Stimulated activated naive B cell treated with anti-CD40 and anti-IgM and Interleukin-4, amounts not matched to agents 10 μg/mL and 1 μg/mL and 100 μg/mL, for 72 hours (primary cell): Measurements from ENCODE around the gene EWSR1.
"Not testable (repeated sequence)": the region's sequence is repeated elsewhere in the genome, so short reads cannot be mapped to it uniquely, and the experiment has no call there.

Experiments
- ATAC-seq, 2 donors: fragments of 150-1000 bp; cut with Tn5 transposase; replicated peaks; 2 replicates each; pipeline ENCODE4 v1.10.0; 2021; ENCODE audit warnings: moderate library complexity in 1 of 2
- DNase-seq: peaks from one replicate; pipeline ENCODE4 v3.0.0; 2021
- H3K27ac Mint-ChIP-seq: one replicate; pipeline ENCODE4 v1.8.0; 2022; ENCODE audit warnings: mild to moderate bottlenecking, mixed read lengths
- H3K27me3 Mint-ChIP-seq, 2 donors: one replicate each; pipeline ENCODE4 v1.8.0; 2022; ENCODE audit warnings: mixed read lengths in 2 of 2
- H3K36me3 Mint-ChIP-seq, 2 donors: one replicate each; pipeline ENCODE4 v1.8.0; 2022; ENCODE audit warnings: mixed read lengths in 2 of 2, mild to moderate bottlenecking in 1 of 2
- H3K4me1 Mint-ChIP-seq, 2 donors: one replicate each; pipeline ENCODE4 v1.8.0; 2022; ENCODE audit warnings: mixed read lengths in 2 of 2, mild to moderate bottlenecking in 1 of 2
- H3K4me3 Mint-ChIP-seq, 2 donors: one replicate each; pipeline ENCODE4 v1.8.0; 2022; ENCODE audit warnings: mild to moderate bottlenecking in 2 of 2, mixed read lengths in 2 of 2, moderate library complexity in 1 of 2
- H3K9me3 Mint-ChIP-seq, 2 donors: one replicate each; pipeline ENCODE4 v1.8.0; 2022; ENCODE audit warnings: mixed read lengths in 2 of 2, mild to moderate bottlenecking in 1 of 2

EWSR1 gene

DNA sequence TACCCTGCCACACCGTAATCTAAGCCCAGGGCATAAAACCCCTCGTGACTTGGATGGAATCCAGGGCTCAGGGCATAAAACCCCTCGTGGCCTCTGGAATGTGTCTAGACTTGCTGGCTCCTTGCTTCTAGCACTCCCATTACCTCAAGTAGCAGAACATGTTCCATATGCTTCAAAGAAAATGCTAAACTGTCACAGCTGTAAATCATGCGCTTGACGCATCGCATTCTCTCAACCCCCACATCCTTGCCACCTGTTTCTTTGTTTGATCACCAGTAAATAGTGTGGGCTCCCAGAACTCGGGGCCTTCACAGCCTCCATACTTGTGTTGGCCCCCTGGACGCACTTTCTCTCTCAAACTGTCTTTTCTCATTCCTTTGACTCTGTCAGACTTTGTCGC, 27.6 kb upstream of the EWSR1 start:
- H3K4me3 Mint-ChIP-seq, H3K27ac Mint-ChIP-seq, DNase-seq, H3K4me1 Mint-ChIP-seq, ATAC-seq: not testable (repeated sequence)
- Mint-ChIP-seq H3K27me3 (peaks cover 42 to 53% of the 10 kb centered on the region in 2 donors), H3K36me3 (peaks cover 9 to 25% of the 10 kb centered on the region in 2 donors), H3K9me3 (peaks cover 15 to 29% of the 10 kb centered on the region in 2 donors)

GRCh38 chr22:29243874-29244446, 24.1 kb upstream of the EWSR1 start:
- H3K4me3 Mint-ChIP-seq, result no peak overlapping the region

GRCh38 chr22:29244785-29245625, 23.1 kb upstream of the EWSR1 start:
- ATAC-seq (no peak), DNase-seq (no peak)
- H3K9me3 Mint-ChIP-seq, result peaks cover 10 to 18% of the 10 kb centered on the region in 2 donors
- H3K27ac Mint-ChIP-seq, result no peak overlapping the region
- peaks cover 2 to 5% of the 10 kb centered on the region in 2 donors for H3K4me1 Mint-ChIP-seq
- peaks cover 6 to 15% of the 10 kb centered on the region in 2 donors for H3K36me3 Mint-ChIP-seq
- peaks cover 33 to 56% of the 10 kb centered on the region in 2 donors for H3K27me3 Mint-ChIP-seq
- H3K4me3 Mint-ChIP-seq, result no peak overlapping the region

More at GRCh38 chr22:29243874-29244446, 24.1 kb upstream of the EWSR1 start:
- DNase-seq (no peak), ATAC-seq (no peak)
- peaks cover 15 to 25% of the 10 kb centered on the region in 2 donors for H3K9me3 Mint-ChIP-seq
- peaks cover 2 to 5% of the 10 kb centered on the region in 2 donors for H3K4me1 Mint-ChIP-seq
- peaks cover 39 to 64% of the 10 kb centered on the region in 2 donors for H3K27me3 Mint-ChIP-seq
- H3K27ac Mint-ChIP-seq, result no peak overlapping the region
- H3K36me3 Mint-ChIP-seq, result peaks cover 9 to 21% of the 10 kb centered on the region in 2 donors

GRCh38 chr22:29245626-29246385, 22.3 kb upstream of the EWSR1 start:
- peaks cover 5 to 16% of the 10 kb centered on the region in 2 donors for H3K9me3 Mint-ChIP-seq
- no peak overlapping the region for H3K4me3 Mint-ChIP-seq
- peaks cover 6 to 14% of the 10 kb centered on the region in 2 donors for H3K36me3 Mint-ChIP-seq
- DNase-seq, result peak; percentile 58
- H3K4me1 Mint-ChIP-seq, result peaks cover 2 to 5% of the 10 kb centered on the region in 2 donors
- H3K27me3 Mint-ChIP-seq, result peaks cover 31 to 48% of the 10 kb centered on the region in 2 donors
- ATAC-seq, result peak; percentile 93
- H3K27ac Mint-ChIP-seq, result no peak overlapping the region

- peaks cover 5 to 11% of the 10 kb centered on the region in 2 donors for H3K9me3 Mint-ChIP-seq
- not testable (repeated sequence) for DNase-seq, H3K4me1 Mint-ChIP-seq, H3K4me3 Mint-ChIP-seq, ATAC-seq, H3K27ac Mint-ChIP-seq
- H3K27me3 Mint-ChIP-seq, result peaks cover 29 to 48% of the 10 kb centered on the region in 2 donors
- H3K36me3 Mint-ChIP-seq, result peaks cover 6 to 11% of the 10 kb centered on the region in 2 donors
These were observed 20.2 kb upstream of the EWSR1 start for GRCh38 chr22:29247891-29248290.

GRCh38 chr22:29251265-29251664, 16.8 kb upstream of the EWSR1 start:
- Mint-ChIP-seq H3K9me3 (no peaks in the 10 kb centered on the region), H3K36me3 (no peaks in the 10 kb centered on the region), H3K27me3 (peaks cover 15 to 30% of the 10 kb centered on the region in 2 donors), H3K4me1 (no peaks in the 10 kb centered on the region), H3K4me3 (no peak overlapping the region), H3K27ac (no peak overlapping the region)
- no peak for DNase-seq
- ATAC-seq, result no peak

GRCh38 chr22:29251981-29252911, 15.8 kb upstream of the EWSR1 start:
- no peaks in the 10 kb centered on the region for H3K9me3 Mint-ChIP-seq
- no peaks in the 10 kb centered on the region for H3K36me3 Mint-ChIP-seq
- no peaks in the 10 kb centered on the region for H3K4me1 Mint-ChIP-seq
- no peak overlapping the region for H3K27ac Mint-ChIP-seq
- no peak overlapping the region for H3K4me3 Mint-ChIP-seq
- ATAC-seq (no peak), DNase-seq (no peak)
- peaks cover 15 to 27% of the 10 kb centered on the region in 2 donors for H3K27me3 Mint-ChIP-seq

GRCh38 chr22:29253561-29254285, 14.3 kb upstream of the EWSR1 start:
- peaks cover 0 to 5% of the 10 kb centered on the region in 2 donors for H3K4me1 Mint-ChIP-seq
- no peaks in the 10 kb centered on the region for H3K9me3 Mint-ChIP-seq
- H3K27me3 Mint-ChIP-seq, result peaks cover 15 to 27% of the 10 kb centered on the region in 2 donors
- no peak overlapping the region for H3K4me3 Mint-ChIP-seq
- H3K36me3 Mint-ChIP-seq, result no peaks in the 10 kb centered on the region
- H3K27ac Mint-ChIP-seq, result no peak overlapping the region
- DNase-seq (no peak), ATAC-seq (no peak)

DNA sequence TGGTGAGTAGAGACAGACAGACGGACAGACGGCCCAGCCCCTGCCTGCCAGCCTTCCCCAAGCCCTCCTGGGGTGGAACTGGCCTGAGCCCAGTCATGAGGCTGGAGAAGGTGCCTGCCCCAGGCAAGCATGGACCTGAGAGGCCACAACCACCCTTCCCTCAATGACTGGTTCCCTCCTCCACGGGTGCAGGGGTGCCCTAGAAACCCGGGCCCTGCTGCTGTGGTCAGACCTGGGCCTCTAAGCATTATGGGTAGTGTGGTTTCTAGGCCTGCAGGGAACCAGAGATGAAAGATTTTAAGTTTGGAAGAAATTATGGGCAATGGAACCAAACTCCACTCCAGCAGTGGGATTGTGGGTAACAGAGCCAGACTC, 13.8 kb upstream of the EWSR1 start:
- Mint-ChIP-seq H3K4me3 (no peak overlapping the region), H3K27ac (no peak overlapping the region), H3K36me3 (peaks cover 0 to under 1% of the 10 kb centered on the region in 2 donors), H3K9me3 (no peaks in the 10 kb centered on the region), H3K4me1 (peaks cover 0 to 5% of the 10 kb centered on the region in 2 donors), H3K27me3 (peaks cover 15 to 27% of the 10 kb centered on the region in 2 donors)
- no peak for DNase-seq
- ATAC-seq, result no peak

GRCh38 chr22:29255064-29255621, 12.9 kb upstream of the EWSR1 start:
- Mint-ChIP-seq H3K4me1 (peaks cover 0 to 5% of the 10 kb centered on the region in 2 donors), H3K9me3 (no peaks in the 10 kb centered on the region), H3K27ac (no peak overlapping the region), H3K27me3 (peaks cover 15 to 27% of the 10 kb centered on the region in 2 donors), H3K36me3 (peaks cover 7 to 9% of the 10 kb centered on the region in 2 donors), H3K4me3 (no peak overlapping the region)
- ATAC-seq, result no peak
- no peak for DNase-seq

GRCh38 chr22:29256606-29257325, 11.3 kb upstream of the EWSR1 start:
- H3K4me1 Mint-ChIP-seq, result peaks cover 0 to 5% of the 10 kb centered on the region in 2 donors
- H3K9me3 Mint-ChIP-seq, result no peaks in the 10 kb centered on the region
- ATAC-seq (no peak), DNase-seq (no peak)
- H3K4me3 Mint-ChIP-seq, result no peak overlapping the region
- no peak overlapping the region for H3K27ac Mint-ChIP-seq
- H3K27me3 Mint-ChIP-seq, result peaks cover 15 to 27% of the 10 kb centered on the region in 2 donors
- peaks cover 9 to 14% of the 10 kb centered on the region in 2 donors for H3K36me3 Mint-ChIP-seq

- peaks cover 9 to 17% of the 10 kb centered on the region in 2 donors for H3K27me3 Mint-ChIP-seq
- ATAC-seq (no peak), DNase-seq (no peak)
- no peak overlapping the region for H3K4me3 Mint-ChIP-seq
- no peak overlapping the region for H3K27ac Mint-ChIP-seq
- H3K36me3 Mint-ChIP-seq, result peaks cover 9 to 14% of the 10 kb centered on the region in 2 donors
- no peaks in the 10 kb centered on the region for H3K9me3 Mint-ChIP-seq
- H3K4me1 Mint-ChIP-seq, result peaks cover 0 to 5% of the 10 kb centered on the region in 2 donors
These were observed 10.3 kb upstream of the EWSR1 start for GRCh38 chr22:29257751-29258181.
